HG03039 (cell line): Measurements from ENCODE around the gene BIVM.

Source experiments
- ATAC-seq: cut with Tn5 transposase; IDR thresholded peaks from one replicate; pipeline ENCODE4 v1.9.1; 2021; ENCODE audit warnings: mild to moderate bottlenecking, moderate library complexity; ENCODE audit not compliant: unreplicated experiment

BIVM gene

DNA sequence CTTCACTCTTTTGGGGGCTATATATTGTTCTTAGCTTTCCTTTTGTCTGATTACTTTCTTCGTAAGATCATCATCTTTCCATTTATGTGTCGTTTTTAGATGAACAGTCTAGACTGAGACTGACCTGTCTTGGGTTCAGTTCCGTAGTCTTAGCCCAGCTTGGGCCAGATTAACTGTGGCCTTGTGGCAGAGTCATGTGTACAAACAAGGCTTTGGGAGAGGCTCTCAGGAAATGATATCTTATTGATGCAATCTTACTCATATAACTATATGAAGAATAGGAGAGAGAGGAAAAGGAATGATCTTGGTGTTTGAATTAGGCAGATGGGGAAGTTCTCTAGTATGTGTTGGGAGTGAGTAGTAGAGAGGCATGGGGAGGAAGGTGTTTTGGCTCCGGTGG lies 40.1 kb downstream of the BIVM start:
- ATAC-seq, result no peak

DNA sequence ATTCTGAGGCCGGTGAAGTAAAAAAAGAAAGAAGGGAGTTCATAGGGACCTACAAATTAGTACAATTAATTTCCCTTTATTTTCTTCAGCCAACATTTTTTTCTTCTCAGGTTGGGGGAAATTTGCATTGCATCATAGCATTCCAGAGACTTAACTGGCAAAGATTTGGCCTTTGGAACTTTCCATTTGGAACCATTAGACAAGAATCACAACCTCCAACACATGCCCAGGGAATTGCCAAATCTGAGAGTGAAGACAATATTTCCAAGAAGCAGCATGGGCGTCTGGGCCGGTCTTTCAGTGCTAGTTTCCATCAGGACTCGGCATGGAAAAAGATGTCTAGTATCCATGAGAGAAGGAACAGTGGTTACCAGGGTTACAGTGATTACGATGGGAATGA lies 40.5 kb downstream of the BIVM start:
- ATAC-seq, result no peak

DNA sequence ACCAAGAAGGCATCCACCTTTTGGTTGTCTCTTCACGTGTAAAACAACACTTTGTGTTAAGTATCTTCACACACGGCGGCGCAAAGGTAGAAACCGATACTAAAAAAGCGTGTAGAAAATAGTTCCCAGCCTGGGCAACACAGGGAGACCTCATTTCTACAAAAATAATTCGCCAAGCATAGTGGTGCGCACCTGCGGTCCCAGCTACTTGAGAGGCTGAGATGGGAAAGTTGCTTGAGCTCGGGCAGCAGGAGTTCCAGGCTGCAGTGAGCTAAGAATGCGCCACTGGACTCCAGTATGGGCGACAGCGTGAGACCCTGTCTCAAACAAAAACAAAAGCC lies 46.3 kb downstream of the BIVM start:
- ATAC-seq, result peak; percentile 14

DNA sequence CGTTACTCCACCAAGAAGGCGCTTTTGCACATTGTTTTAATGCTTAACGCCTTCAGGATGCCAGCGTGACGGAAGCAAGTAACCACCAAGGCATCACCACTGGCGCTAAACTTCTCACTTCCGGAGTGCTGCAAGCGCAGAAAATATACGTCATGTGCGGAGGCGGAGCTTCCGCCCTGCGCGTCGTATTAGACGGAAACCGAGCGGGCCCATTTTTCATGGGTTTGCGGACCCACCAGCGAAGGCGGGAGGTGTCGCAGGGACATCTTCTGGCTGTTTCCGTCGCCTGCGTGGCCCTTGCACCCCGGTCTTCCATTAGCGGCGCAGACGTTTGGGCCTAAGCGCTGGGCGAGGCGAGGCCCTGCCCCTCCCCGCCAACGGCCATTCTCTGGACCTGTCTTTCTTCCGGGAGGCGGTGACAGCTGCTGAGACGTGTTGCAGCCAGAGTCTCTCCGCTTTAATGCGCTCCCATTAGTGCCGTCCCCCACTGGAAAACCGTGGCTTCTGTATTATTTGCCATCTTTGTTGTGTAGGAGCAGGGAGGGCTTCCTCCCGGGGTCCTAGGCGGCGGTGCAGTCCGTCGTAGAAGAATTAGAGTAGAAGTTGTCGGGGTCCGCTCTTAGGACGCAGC lies 46.8 kb downstream of the BIVM start, which contains the start of gene ERCC5:
TSS of gene ERCC5 (plus strand) at position 403 of the 631 bp plus-strand sequence. CDS start 235 bp downstream, outside the sequence.
- peak; percentile 87 for ATAC-seq

DNA sequence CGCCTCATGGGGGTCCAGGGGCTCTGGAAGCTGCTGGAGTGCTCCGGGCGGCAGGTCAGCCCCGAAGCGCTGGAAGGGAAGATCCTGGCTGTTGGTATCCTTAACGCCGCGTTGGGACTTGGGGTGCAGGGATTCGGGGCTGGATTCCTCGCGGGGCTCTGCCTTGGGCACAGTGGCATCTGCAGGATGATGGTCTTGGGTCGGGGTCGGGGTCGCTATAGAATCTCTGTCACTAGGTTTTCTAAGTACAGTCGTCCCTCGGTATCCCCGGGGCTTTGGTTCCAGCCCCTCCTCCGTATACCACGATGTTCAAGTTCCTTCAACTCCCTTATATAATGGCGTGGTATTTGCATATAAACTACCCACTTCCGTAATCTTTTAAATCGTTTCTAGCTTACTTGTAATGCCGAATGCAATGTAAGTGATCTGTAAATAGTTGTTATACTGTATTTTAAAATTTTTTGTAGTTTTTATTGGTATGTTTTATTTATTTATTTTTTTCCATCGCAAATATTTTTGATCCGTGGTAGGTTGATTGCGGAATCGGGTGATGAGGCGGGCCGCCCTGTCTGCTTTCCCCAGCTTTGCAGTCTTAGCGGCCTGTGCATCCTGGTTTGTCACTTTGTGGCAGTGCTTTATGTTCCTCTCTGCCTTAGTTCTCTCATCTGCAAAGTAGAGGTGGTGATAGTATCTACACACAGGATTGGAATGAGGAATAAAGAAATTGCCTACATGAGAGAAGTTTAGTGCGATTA lies 47.5 kb downstream of the BIVM start:
- peak; percentile 20 for ATAC-seq

DNA sequence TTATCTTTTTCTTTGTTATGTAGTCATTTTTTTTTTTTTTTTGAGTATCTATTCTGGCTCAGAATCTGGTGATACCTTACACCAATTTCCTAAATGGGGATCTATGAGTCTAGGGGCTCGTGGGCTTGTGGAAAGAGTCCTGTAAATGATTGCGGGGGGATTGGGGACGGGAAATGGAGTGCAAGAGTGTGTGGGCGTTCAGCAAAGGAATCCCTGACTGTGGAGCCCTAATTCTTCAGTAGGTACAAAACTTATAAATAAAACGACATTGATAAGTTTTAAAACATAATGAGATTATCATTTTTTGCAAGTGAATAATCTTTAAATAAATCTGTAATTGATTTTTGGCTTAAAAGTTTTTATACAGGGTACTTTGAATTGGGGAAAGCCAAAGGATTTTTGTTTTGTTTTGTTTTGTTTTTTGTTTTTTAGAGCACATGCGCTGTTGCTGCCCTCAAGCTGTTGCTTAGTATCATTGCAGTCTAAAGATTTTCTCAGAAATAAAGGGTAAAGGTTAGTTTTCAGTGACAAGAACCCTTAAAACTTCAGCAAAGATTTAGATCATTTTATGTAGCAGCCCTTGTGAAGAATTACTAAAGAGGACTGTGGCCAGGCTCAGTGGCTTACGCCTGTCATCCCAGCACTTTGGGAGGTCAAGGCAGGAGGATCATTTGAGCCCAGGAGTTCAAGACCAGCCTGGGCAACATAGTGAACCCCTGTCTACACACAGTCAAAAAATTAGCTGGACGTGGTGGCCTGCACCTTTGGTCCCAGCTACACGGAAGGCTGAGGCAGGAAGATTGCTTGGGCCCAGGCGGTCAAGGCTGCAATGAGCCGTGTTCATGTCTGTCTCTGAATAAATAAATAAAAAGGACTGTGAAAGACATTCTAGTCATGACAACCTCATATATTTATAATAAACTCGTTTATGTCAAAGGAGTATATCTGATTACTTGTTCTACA lies 48.6 kb downstream of the BIVM start:
- no peak for ATAC-seq

DNA sequence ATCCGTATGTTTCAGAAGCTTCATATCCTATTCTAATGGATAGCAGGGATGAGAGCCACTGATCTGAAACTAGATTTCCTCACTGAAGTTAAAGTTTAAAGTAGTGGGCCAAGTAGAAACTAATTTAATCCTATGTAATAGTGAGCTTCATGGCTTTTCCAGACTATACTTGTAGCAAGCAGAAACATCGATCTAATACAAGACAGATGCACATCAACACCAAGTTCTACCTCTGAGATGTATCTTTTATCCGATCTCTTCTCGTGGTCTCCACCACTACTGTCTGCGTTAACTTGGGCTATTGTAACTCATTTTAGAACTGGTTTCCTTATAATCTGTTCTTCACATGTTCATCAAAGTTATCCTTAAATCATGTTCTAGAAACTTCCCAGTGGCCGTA lies 50.0 kb downstream of the BIVM start:
- no peak for ATAC-seq

DNA sequence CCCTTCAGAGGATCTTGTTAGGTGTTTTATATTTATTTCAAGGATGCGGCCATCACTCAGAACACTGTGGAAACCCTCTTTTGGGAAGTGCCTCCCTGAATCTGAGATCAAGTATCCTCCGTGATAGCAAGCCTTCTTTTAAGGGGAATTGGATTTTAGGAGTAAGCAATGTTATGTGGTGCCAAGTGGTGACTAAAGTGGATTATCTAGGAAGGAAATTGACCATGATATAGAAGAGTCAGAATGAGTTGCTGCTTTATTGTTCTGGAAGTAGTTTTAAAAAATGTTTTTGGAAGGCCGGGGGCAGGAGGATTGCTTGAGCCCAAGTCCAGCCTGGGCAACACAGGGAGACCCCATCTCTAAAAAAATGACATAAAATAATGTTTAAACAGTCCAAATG lies 53.6 kb downstream of the BIVM start:
- ATAC-seq, result no peak

DNA sequence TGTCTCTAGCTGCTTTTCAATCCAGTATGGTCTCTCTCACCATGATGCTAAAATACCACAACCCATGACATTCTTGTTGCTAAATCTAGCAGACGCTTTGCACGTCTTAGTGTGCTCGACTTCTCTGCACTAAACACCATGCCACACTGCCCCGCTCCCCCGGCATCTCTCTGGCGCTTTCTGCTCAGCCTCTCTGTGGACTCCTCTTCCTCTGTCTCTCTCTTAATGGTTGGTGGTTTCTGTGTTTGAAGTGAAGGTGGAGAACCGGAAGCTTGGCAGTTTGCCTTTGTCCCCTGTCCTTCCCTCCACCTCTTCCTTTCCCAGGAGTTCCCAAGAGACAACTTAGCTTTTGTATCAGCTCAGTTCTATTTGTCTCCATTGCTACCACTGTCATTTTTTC lies 55.8 kb downstream of the BIVM start:
- ATAC-seq, result peak; percentile 51

DNA sequence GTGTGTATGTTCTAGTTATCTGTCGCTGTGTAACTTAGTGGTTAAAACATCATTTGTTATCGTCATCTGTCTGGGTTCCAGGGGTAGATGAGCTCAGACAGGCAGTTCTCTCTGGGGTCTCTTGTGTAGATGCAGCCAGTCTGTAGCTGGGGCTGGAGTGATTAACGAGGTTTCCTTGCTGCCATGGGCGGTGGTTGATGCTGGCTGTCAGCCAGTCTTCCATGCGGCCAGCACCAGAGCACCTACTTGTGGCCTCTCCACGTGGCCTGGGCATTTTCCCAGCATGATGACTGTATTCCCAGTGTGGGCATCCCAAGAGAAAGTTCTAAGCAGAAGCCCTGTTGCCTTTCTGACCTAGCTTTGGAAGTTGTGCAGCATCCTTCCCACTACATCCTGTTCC lies 57.6 kb downstream of the BIVM start:
- ATAC-seq, result no peak

DNA sequence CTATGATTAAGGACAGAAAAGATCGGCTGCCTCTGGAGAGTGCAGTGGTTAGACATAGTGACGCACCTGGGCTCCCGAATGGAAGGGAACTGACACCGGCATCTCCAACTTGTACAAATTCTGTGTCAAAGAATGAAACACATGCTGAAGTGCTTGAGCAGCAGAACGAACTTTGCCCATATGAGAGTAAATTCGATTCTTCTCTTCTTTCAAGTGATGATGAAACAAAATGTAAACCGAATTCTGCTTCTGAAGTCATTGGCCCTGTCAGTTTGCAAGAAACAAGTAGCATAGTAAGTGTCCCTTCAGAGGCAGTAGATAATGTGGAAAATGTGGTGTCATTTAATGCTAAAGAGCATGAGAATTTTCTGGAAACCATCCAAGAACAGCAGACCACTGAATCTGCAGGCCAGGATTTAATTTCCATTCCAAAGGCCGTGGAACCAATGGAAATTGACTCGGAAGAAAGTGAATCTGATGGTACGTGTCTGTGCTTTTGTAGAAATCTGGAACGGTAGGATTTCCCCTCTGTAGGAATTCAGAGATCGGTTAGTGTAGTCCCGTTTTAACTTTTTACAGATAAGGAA lies 63.8 kb downstream of the BIVM start:
- ATAC-seq, result no peak

DNA sequence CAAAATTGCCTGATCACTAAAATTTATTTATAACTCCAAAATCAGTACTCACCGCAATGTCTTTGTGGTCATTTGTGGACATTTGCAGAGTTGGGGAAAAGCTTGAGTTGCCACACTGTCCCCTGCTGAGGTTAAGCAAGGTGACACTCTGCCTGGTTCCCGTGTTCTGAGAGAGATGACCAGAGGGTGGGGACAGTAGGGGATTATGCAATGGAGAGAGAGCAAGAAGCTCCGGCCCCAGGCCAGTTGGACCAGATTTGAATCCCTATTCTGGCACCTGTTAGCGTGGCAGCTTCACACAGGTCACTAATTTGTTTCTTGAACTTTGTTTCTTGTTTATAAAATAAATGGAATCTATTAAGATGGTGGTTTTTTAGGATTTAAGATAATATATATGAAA lies 64.7 kb downstream of the BIVM start:
- ATAC-seq, result no peak

DNA sequence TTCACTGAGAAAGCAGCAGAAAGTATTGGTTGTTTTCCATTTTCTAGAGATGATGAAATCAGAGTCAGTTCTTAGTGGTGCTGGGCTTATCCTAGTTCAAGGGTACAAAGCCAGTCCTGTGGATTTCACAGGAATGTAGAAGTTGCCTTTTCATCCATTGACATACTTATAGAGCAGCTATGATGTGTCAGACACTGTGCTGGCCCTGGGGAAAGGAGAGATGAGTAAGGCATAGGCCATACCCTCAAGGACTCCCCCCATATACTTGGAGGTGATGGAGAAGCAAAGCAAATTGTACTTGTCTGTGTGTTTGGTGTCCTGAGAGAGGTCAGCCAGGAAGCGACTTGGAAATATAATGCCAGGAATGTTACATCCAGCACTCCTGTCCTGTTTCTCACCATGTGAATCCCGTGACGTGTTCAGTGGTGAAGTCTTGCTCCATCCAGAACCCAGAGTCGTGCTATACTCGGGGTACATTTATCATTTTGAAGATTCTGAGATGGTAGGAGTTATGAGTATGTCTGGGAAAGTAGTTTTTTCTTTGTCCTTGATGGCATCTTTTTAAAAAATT lies 69.5 kb downstream of the BIVM start:
- no peak for ATAC-seq

DNA sequence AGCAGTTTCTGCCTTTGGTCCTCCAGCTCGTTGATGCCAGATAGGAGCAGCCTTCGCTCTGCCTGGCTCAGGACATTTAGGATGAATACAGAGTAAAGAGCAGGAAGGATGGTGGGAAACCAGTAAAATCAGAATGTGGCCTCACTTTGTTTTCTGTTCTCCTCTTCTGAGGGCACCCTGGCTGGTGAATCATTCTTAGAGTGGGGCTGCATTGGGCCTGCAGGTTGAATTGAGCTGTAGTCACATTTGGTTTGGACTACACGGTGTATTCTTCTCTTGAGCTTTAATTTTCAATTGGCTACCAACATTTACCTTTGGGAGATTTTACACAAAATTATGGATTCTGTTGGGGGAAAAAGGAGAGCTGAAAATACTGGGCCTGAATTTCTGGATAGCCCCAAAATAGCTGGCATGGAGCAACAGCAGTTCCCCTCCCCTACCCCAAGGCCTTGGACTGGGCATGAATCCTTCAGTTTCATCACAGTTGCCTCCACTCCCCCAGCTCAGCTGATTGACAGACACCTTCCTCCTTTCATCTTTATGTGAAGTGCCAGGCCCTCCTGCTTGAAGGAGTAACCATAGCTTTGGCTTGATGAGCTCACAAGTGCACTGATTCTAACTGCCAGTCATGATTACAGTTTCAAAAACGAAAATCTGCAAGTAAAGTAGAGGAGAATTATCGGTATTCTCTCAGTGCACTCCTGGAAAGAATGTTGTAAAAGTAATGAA lies 71.2 kb downstream of the BIVM start:
- ATAC-seq, result no peak

DNA sequence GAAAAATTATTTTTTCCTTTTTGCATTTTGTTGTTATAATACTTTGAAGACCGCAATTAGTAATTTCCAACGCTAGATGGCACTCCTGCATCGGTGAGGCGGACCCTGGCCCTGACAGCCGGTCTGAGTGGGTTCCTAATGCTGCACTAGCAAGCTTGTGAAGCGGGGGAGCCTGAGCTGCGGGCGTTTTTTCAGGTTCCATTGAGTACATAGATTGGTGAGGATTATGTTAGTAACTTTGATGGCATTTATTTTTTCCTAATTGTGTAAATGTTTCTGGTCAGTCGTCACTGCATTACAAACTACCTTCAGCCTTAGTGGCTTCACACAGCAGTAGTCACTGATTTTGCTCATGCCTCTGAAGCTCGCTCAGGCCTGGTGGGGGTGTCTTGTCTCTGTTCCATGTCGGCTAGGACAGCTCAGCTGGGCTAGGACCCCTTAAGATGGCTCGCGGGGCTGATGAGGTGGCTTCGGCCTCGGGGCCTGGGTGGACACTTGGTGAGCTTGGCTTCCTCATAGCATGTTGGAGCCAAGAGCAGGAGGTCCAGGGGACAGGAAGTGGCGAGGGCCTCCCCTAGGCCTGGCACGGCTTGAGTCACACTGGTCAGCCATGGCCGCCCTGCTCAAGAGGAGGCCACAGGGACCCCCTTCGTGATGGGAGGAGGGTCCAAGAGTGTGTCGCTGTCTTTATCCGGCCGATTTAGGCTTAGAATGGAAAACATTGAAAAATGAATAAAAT lies 71.9 kb downstream of the BIVM start:
- ATAC-seq, result no peak

DNA sequence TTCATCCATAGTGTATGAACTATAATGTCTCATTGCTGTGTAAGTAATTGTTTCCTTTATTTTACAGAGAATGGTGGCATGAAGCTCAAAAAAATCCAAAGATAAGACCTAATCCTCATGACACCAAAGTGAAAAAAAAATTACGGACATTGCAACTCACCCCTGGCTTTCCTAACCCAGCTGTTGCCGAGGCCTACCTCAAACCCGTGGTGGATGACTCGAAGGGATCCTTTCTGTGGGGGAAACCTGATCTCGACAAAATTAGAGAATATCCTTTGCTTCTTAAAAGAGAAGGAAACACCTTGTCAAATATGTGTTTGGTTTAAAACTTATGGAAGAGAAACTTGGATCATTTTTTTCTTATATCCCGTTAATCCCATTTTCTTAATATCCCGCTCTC lies 73.2 kb downstream of the BIVM start:
- ATAC-seq, result no peak

DNA sequence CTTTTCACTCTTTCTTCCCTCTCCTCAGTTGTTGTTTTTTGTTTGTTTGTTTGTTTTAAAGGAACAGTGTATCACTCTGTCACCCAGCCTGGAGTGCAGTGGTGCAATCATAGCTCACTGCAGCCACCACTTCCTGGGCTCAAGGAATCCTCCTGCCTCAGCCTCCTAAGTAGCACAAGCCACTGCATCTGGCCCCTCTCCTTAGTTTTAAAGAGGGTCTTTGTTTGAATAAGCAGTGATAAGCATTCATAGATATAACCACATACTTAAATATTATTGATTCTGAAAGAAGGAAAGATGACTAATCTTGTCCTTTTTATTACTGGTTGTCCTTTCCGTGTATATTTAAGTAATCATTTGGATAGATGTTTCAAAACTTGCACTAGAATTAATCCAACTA lies 73.6 kb downstream of the BIVM start:
- no peak for ATAC-seq

DNA sequence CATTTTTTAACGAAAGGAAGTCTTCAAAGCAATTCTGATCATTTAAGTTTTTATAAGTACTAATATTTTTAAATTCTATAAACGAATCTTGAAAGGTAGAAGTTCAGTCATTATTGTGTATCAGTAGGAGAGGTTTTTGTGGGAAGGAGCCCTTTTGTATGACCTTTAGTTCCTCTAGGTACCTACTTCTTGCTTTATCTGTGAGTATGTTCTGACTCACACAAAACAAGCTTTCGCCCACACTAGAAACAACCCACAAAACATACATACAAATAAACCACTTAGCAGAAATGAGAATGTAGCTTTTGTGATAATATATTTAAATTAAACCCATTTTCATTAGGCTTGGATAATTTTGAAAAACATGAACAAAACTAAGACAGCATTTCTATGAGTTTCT lies 74.7 kb downstream of the BIVM start:
- ATAC-seq, result peak; percentile 64

DNA sequence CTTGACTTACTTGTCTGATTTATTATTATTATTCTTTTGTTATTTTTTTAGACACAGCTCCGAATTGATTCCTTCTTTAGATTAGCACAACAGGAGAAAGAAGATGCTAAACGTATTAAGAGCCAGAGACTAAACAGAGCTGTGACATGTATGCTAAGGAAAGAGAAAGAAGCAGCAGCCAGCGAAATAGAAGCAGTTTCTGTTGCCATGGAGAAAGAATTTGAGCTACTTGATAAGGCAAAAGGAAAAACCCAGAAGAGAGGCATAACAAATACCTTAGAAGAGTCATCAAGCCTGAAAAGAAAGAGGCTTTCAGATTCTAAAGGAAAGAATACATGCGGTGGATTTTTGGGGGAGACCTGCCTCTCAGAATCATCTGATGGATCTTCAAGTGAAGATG lies 76.3 kb downstream of the BIVM start:
- no peak for ATAC-seq

DNA sequence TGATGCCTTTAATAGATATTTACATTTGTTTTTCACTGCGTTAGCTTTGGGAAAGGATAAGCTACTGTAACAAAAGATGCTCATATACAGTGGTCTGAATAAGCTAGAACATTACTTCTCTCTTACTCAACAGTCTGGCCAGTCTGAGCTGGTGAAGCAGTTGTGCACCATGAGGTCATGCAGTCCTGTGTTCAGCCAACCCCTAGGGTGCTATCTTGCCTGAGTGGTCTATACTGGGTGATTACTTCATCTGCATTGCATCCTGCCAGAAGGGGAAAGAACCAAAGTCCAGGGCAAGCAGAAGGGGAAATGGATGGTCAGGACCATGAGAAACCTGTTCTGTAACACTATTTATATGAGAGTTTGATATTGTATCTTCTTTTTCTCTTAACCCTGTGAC lies 78.4 kb downstream of the BIVM start:
- no peak for ATAC-seq
